Measurements from ENCODE around the gene ROMO1.
"Not testable (repeated sequence)": the region's sequence is repeated elsewhere in the genome, so short reads cannot be mapped to it uniquely, and the experiment has no call there.

Gene ROMO1

DNA sequence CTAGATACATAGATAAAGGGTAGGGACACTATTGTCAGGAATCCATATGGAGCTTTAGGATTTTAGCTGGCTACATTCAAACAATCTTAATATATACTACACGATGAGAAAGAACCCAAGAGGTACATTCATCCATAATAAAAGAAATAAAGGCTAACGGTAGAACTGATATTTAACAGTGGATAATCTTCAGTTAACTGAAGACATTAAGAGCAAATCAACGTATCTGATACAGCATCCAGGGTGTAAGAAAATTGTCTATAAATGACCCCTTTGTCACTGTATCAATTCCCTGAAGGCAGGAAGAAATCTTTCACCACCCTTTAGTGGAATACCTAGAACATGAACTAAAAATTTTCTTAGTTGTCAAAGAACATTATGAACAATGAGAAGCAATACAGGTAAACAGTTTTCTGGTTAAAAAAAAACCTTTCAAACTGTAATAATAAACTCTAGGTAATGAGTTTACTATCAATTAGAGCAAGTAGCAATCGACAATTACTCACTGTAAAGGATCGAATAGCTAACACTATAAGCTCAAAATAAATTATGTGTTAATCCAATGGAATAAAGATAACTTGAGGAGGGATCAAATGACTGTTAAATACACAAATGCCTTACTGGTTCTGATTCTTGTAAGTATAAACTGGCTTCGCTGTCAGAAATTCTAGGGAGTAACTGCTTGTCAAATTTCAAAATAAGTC, 11.8 kb downstream of the ROMO1 start:
- Histone ChIP-seq H3K27ac (no peak overlapping the region), H3K36me3 (peaks cover 97 to 100% (median 100%) of the 10 kb centered on the region in 11 experiments), H3K4me2 (no peak overlapping the region), H4K20me1 (peaks cover 100% of the 10 kb centered on the region in 11 experiments), H3K27me3 (no peaks in the 10 kb centered on the region), H3K4me1 (peaks cover 0 to 18% (median 5%) of the 10 kb centered on the region in 10 experiments; a peak in 7 of 20 replicates), H3K4me3 (no peak overlapping the region), H3K9ac (peak overlapping the region in 1 of 11 experiments; percentile 42; a peak in 1 of 22 replicates), H3K9me3 (replicated peaks in 1 of 11) (no peaks in the 10 kb centered on the region)
- TF ChIP-seq Cebpa-rat (IDR thresholded peaks at IDR 0.05), result no peak

GRCh38 chr20:35711588-35712209, 12.5 kb downstream of the ROMO1 start:
- Histone ChIP-seq H4K20me1 (peaks cover 100% of the 10 kb centered on the region in 11 experiments), H3K36me3 (peaks cover 97 to 100% (median 100%) of the 10 kb centered on the region in 11 experiments), H3K9ac (no peak overlapping the region), H3K27ac (no peak overlapping the region), H3K4me3 (no peak overlapping the region), H3K4me2 (no peak overlapping the region), H3K27me3 (no peaks in the 10 kb centered on the region), H3K4me1 (peaks cover 0 to 20% (median 5%) of the 10 kb centered on the region in 10 experiments; a peak in 7 of 20 replicates), H3K9me3 (replicated peaks in 1 of 11) (no peaks in the 10 kb centered on the region)
- TF ChIP-seq Cebpa-rat (IDR thresholded peaks at IDR 0.05), result no peak

- peaks cover 0 to 20% (median 5%) of the 10 kb centered on the region in 10 experiments; a peak in 7 of 20 replicates for H3K4me1 ChIP-seq
- not testable (repeated sequence) for H3K9ac ChIP-seq; H3K4me2 ChIP-seq; H3K9me3 ChIP-seq (replicated peaks in 1 of 11); H3K27me3 ChIP-seq; H3K4me3 ChIP-seq
- peaks cover 98 to 100% (median 100%) of the 10 kb centered on the region in 11 experiments for H3K36me3 ChIP-seq
- peaks cover 100% of the 10 kb centered on the region in 11 experiments for H4K20me1 ChIP-seq
- TF ChIP-seq Cebpa-rat (IDR thresholded peaks at IDR 0.05), result peak in 3 of 11 experiments; percentile 12 to 55 (median 18); a peak in 3 of 22 replicates
- H3K27ac ChIP-seq, result peak overlapping the region in 3 of 11 experiments; percentile 10 to 26 (median 20); a peak in 4 of 22 replicates
Measured at GRCh38 chr20:35713120-35713519, 13.9 kb downstream of the ROMO1 start.

DNA sequence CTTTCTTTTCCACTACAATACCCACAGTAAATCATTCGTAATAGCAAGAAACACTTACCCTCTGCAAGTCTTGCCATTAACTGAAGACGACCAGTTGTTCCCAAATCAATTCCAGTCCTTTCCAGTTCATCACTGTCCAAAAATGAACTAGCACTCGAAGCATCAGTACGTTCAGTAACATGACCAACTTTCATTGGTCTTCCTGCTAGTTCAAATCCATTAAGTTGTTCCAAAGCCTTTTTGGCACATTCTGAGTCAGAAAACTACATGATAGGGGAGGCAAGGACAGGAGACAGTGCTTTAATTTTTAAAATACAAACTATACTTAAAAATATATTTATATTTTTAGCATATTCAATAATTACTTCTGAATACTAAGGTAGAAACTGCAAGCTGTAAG, 14.9 kb downstream of the ROMO1 start:
- H3K27ac ChIP-seq, result peak overlapping the region in 2 of 11 experiments; percentile 26 to 55; a peak in 3 of 22 replicates
- peak overlapping the region in 2 of 11 experiments; percentile 4 to 26; a peak in 3 of 22 replicates for H3K4me2 ChIP-seq
- no peak overlapping the region for H3K9ac ChIP-seq
- no peaks in the 10 kb centered on the region for H3K27me3 ChIP-seq
- peaks cover 0 to 20% (median 5%) of the 10 kb centered on the region in 10 experiments; a peak in 7 of 20 replicates for H3K4me1 ChIP-seq
- H4K20me1 ChIP-seq, result peaks cover 100% of the 10 kb centered on the region in 11 experiments
- H3K36me3 ChIP-seq, result peaks cover 98 to 100% (median 100%) of the 10 kb centered on the region in 11 experiments
- no peak for TF ChIP-seq Cebpa-rat (IDR thresholded peaks at IDR 0.05)
- no peaks in the 10 kb centered on the region for H3K9me3 ChIP-seq (replicated peaks in 1 of 11)
- no peak overlapping the region for H3K4me3 ChIP-seq

GRCh38 chr20:35715652-35716051, 16.4 kb downstream of the ROMO1 start:
- H4K20me1 ChIP-seq, result peaks cover 100% of the 10 kb centered on the region in 11 experiments
- H3K4me3 ChIP-seq, result no peak overlapping the region
- no peaks in the 10 kb centered on the region for H3K27me3 ChIP-seq
- H3K9me3 ChIP-seq (replicated peaks in 1 of 11), result no peaks in the 10 kb centered on the region
- no peak overlapping the region; a peak in 1 of 22 replicates for H3K9ac ChIP-seq
- H3K4me2 ChIP-seq, result no peak overlapping the region
- TF ChIP-seq Cebpa-rat (IDR thresholded peaks at IDR 0.05), result no peak
- no peak overlapping the region for H3K27ac ChIP-seq
- peaks cover 0 to 20% (median 0%) of the 10 kb centered on the region in 10 experiments; a peak in 5 of 20 replicates for H3K4me1 ChIP-seq
- H3K36me3 ChIP-seq, result peaks cover 98 to 100% (median 100%) of the 10 kb centered on the region in 11 experiments

DNA sequence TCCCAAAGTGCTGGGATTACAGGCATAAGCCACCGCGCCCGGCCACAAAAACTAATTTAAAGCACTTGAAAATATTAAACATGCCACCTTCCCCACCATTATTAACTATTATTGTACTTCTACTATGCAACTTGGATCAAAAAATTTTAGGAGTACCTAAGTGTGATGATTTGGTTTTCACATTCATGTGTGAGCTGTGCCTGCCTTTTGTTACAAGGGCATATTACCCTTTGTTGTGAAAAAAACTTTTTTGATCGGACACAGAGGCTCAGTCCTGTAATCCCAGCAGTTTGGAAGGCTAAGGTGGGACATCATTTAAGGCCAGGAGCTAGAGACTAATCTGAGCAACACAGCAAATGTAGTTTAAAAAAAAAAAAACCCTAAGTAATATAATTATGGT, 17.1 kb downstream of the ROMO1 start:
- Histone ChIP-seq H3K9me3 (replicated peaks in 1 of 11) (no peaks in the 10 kb centered on the region), H3K4me1 (peaks cover 0 to 20% (median 0%) of the 10 kb centered on the region in 10 experiments; a peak in 5 of 20 replicates), H3K27ac (no peak overlapping the region), H3K27me3 (no peaks in the 10 kb centered on the region), H4K20me1 (peaks cover 100% of the 10 kb centered on the region in 11 experiments), H3K36me3 (peaks cover 98 to 100% (median 100%) of the 10 kb centered on the region in 11 experiments), H3K9ac (no peak overlapping the region), H3K4me2 (no peak overlapping the region), H3K4me3 (no peak overlapping the region)
- no peak for TF ChIP-seq Cebpa-rat (IDR thresholded peaks at IDR 0.05)

DNA sequence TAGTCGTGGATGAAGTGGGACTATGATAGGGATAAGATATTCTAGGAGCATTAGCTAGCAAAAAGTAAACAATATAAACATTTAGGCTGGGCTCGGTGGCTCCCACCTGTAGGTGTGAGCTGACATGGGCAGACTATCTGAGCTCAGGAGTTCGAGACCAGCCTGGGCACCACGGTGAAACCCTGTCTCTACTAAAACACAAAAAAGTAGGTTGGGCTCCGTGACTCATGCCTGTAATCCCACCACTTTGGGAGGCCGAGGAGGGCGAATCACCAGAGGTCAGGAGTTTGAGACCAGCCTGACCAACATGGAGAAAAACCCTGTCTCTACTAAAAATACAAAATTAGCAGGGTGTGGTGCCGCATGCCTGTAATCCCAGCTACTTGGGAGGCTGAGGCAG, 19.1 kb downstream of the ROMO1 start:
- H3K27me3 ChIP-seq; H3K9me3 ChIP-seq (replicated peaks in 1 of 11); H3K27ac ChIP-seq; H3K4me2 ChIP-seq; H3K9ac ChIP-seq; H3K4me3 ChIP-seq: not testable (repeated sequence)
- Histone ChIP-seq H3K36me3 (peaks cover 100% of the 10 kb centered on the region in 11 experiments), H3K4me1 (peaks cover 0 to 20% (median 0%) of the 10 kb centered on the region in 10 experiments; a peak in 5 of 20 replicates), H4K20me1 (peaks cover 100% of the 10 kb centered on the region in 11 experiments)

DNA sequence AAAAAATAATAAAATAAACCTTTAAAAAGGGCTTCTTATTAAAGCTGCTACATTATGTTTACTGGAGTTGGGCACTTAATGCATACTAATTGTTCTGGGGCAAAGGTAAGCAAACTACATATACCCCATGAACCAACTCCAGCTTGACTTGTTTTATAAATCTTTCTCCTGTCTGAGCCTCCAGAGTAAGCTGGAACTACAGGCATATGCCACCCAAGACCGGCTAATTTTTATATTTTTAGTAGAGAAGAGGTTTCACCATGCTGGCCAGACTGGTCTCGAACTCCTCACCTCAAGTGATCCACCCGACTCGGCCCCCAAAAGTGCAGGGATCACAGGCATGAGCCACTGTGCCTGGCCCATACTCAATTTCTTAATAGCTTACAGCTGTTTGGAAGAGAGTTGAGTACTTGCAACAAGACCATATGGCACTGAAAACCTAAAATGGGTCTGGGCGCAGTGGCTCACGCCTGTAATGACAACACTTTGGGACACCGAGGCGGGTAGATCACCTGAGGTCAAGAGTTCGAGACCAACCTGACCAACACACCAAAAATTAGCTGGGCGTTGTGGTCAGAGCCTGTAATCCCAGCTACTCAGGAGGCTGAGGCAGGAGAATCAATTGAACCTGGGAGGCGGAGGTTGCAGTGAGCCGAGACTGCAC, 19.9 kb downstream of the ROMO1 start:
- Histone ChIP-seq H3K4me1 (peaks cover 0 to 16% (median 0%) of the 10 kb centered on the region in 10 experiments; a peak in 5 of 20 replicates), H3K9ac (no peak overlapping the region), H3K27ac (no peak overlapping the region), H3K36me3 (peaks cover 100% of the 10 kb centered on the region in 11 experiments), H4K20me1 (peaks cover 100% of the 10 kb centered on the region in 11 experiments), H3K27me3 (no peaks in the 10 kb centered on the region), H3K4me2 (no peak overlapping the region), H3K4me3 (no peak overlapping the region), H3K9me3 (replicated peaks in 1 of 11) (no peaks in the 10 kb centered on the region)
- TF ChIP-seq Cebpa-rat (IDR thresholded peaks at IDR 0.05), result no peak

GRCh38 chr20:35719717-35720116, 20.5 kb downstream of the ROMO1 start:
- peaks cover 0 to 10% (median 0%) of the 10 kb centered on the region in 10 experiments; a peak in 4 of 20 replicates for H3K4me1 ChIP-seq
- peaks cover 100% of the 10 kb centered on the region in 11 experiments for H3K36me3 ChIP-seq
- 0 out of 22 replicates have a peak overlapping the region, but pooled peaks of 1 of the 11 experiments have one; percentile 1 for H3K9ac ChIP-seq
- no peaks in the 10 kb centered on the region for H3K27me3 ChIP-seq
- H3K27ac ChIP-seq, result no peak overlapping the region
- H4K20me1 ChIP-seq, result peaks cover 100% of the 10 kb centered on the region in 11 experiments
- no peak overlapping the region for H3K4me2 ChIP-seq
- no peaks in the 10 kb centered on the region for H3K9me3 ChIP-seq (replicated peaks in 1 of 11)
- TF ChIP-seq Cebpa-rat (IDR thresholded peaks at IDR 0.05), result no peak
- no peak overlapping the region for H3K4me3 ChIP-seq
